ENCODE results near the gene RTP2.

DNA sequence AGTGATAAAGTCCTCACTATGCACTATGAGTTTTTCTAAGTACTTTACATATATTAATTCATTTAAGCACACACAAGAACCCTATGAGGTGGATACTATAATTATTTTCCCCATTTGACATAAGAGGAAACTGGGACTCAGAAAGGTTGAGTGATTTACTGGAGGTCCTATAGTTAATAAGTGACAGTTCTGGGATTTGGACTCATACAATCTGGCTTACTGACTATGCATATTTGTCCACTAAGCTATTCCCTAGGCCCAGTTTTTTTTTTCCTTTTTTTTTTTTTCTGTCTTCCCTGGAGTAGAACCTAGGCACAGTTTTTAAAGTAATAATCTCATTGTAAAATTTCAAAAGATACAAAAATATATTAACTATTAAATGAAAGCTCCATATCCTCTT lies 6.3 kb upstream of the RTP2 start:
- TF ChIP-seq, protein P1, sequence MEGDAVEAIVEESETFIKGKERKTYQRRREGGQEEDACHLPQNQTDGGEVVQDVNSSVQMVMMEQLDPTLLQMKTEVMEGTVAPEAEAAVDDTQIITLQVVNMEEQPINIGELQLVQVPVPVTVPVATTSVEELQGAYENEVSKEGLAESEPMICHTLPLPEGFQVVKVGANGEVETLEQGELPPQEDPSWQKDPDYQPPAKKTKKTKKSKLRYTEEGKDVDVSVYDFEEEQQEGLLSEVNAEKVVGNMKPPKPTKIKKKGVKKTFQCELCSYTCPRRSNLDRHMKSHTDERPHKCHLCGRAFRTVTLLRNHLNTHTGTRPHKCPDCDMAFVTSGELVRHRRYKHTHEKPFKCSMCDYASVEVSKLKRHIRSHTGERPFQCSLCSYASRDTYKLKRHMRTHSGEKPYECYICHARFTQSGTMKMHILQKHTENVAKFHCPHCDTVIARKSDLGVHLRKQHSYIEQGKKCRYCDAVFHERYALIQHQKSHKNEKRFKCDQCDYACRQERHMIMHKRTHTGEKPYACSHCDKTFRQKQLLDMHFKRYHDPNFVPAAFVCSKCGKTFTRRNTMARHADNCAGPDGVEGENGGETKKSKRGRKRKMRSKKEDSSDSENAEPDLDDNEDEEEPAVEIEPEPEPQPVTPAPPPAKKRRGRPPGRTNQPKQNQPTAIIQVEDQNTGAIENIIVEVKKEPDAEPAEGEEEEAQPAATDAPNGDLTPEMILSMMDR (IDR thresholded peaks at IDR 0.05; ENCODE audit: poor library complexity): no peak
- TF ChIP-seq EZH2 (IDR thresholded peaks at IDR 0.05; ENCODE audit: borderline replicate concordance) (no peak), EZH2phosphoT487 (IDR thresholded peaks at IDR 0.05; ENCODE audit: low read depth, severe bottlenecking, unreplicated experiment) (no peak)

Measured in hepatocyte (in vitro differentiated cells).